GM13976 (cell line): Measurements from ENCODE around the gene ZSWIM6.

ENCODE experiments used
- DNase-seq: peaks from one replicate; pipeline ENCODE4 v3.0.0; 2012; ENCODE audit warnings: low spot score
- CTCF ChIP-seq: IDR thresholded peaks from 2 replicates; pipeline ENCODE4 v1.5.1; 2012; ENCODE audit warnings: borderline replicate concordance, mild to moderate bottlenecking; ENCODE audit not compliant: insufficient read depth; ENCODE audit errors: extremely low read depth, missing control alignments, control extremely low read depth
- in situ Hi-C: fragments of 300-500 bp; cut with MboI; formaldehyde crosslinking; loops from one replicate; pipeline ENCODE4 v1.12.0; 2022; ENCODE audit warnings: low sequenced_read_pairs, mixed read lengths, inconsistent platforms; ENCODE audit not compliant: unreplicated experiment

Gene ZSWIM6

GRCh38 chr5:61298580-61298979, 33.5 kb upstream of the ZSWIM6 start:
- no peak for DNase-seq
- in situ Hi-C loops: no loop called here
- TF ChIP-seq CTCF: no peak

GRCh38 chr5:61299261-61299681, 32.8 kb upstream of the ZSWIM6 start:
- in situ Hi-C loops: no loop called here
- TF ChIP-seq CTCF: no peak
- no peak for DNase-seq

- DNase-seq: no peak
- in situ Hi-C loops: no loop called here
- no peak for TF ChIP-seq CTCF
These were observed 30.5 kb upstream of the ZSWIM6 start for GRCh38 chr5:61301341-61302199.

GRCh38 chr5:61302200-61302563, 29.9 kb upstream of the ZSWIM6 start:
- TF ChIP-seq CTCF: no peak

GRCh38 chr5:61303346-61303745, 28.7 kb upstream of the ZSWIM6 start:
- in situ Hi-C loops: no loop called here
- peak; percentile 37 for DNase-seq
- TF ChIP-seq CTCF: no peak

More at GRCh38 chr5:61302200-61302563, 29.9 kb upstream of the ZSWIM6 start:
- in situ Hi-C loops: no loop called here
- DNase-seq: no peak

- no peak for DNase-seq
- no peak for TF ChIP-seq CTCF
- in situ Hi-C loops: no loop called here
These were observed 27.3 kb upstream of the ZSWIM6 start for GRCh38 chr5:61304590-61305381.
